ENCODE data around the gene LCE4A.
"Not testable (repeated sequence)": the region's sequence is repeated elsewhere in the genome, so short reads cannot be mapped to it uniquely, and the experiment has no call there.

Gene LCE4A

DNA sequence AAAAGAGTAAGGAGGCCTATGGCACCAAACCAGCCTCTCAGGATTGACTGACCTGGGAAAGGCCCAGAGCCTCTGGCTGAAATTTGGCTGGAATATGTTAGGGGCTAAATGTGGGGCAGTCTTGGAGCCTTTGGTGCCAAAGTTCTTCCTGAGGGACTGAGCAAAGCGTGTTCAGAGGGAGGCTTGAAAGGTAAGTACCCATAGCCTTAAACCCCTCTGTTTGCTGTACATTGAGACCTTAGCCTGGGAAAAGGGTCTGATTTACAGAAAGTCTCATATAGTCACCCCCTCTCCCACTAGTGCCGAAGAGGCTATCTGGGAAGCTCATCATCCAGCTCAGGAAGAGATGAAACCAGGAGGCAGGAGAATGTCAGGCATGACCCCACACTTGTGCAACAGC is at the start of gene LCE4A:
LCE4A (plus strand) TSS at position 301 of the 400 bp plus-strand sequence. CDS start 916 bp downstream, outside the sequence.
- no peak for DNase-seq (ENCODE audit: low read depth)

DNA sequence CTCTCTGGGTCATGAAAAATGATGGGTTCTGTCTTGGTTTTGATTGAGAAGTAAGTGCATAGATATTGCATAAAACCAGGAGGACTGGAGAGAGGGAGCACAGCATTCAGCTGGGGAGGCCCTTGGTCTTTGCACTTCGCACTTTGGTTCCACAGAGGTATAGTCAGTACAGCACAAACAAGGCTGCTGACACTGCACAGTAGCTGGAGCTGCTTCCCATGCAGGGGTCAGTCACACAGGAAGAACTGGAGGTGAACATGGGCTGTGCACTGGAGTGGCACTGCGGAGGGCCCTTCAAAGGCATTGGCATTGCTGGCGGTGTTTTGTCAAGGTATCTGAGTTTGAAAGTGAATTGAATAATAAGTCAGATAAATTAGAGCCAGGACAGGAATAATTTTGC is 49.3 kb upstream of the LCE4A start:
- no peak for DNase-seq (ENCODE audit: low read depth)

DNA sequence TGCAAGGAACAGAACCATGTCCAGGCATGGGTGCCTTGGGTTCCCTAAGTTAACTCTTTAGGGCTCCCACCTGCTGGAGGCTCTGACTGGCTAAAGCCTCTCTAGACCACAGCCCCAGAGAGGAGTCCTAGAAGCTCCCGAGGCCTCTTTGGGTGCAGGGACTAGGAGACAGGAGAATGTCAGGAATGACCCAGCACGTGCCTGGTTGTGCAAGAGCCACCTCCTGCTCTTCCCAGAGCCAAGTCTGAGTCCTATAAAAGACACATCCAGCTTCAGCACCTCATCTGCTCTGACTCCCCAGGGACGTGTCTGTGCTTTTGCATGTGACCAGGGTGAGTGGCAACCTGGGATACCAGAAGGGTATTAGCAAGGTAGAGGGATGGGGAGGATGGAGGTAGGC is 44.9 kb upstream of the LCE4A start, which contains the start of gene LCE2D:
LCE2D (plus strand) TSS at position 283 of the 400 bp plus-strand sequence. CDS start 726 bp downstream, outside the sequence.
- DNase-seq (ENCODE audit: low read depth) = no peak

DNA sequence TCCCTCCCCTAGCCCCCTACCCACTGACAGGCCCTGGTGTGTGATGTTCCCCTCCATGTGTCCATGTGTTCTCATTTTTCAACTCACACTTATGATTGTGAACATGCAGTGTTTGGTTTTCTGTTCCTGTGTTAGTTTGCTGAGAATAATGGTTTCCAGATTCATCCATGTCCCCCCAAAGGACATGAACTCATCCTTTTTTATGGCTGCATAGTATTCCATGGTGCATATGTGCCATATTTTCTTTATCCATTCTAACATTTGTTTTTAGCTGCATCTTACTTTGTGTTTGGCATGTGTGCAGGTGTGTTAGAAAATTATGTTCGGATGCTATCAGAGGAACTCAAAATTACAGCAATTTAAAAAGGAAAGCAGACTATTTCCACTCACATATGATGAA is 41.8 kb upstream of the LCE4A start:
- not testable (repeated sequence) for DNase-seq (ENCODE audit: low read depth)

DNA sequence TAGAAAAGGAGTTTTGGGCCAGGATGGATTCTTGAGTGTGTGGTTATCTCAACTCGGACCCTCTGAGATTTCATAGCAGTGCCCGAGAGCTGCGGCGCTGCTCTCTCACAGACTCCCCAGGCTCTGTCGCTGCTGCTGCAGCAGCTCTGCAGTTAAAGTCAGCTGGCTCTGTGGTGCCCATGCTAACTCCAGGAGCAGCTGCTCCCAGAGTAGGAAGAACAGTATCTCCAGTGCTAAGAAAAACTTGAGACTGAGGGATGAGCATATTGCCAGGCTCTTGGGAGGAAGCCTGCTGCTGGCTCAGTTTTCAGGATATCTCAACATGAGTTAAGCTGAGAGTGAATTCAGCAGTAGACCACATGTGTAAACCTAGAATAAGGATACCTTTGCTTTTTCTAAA is 40.3 kb upstream of the LCE4A start:
- DNase-seq (ENCODE audit: low read depth) = no peak

DNA sequence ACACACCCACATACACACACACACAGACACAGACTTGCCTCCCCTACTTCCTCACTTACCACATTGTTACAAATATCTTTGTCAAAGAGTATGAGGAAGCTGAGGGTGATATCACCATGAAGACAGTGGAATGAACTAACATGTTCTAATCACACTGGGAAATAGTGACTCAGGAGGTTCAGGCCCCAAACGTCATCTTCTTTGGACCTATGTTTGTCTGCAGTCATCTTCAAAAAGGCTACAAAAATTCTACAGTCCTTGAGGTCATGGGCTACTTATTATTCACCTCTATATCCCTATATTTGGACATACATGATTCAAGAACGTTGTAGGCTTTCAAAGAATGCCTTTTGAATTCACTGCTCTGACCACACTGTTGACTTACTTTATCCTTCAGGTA is 34.9 kb upstream of the LCE4A start:
- DNase-seq (ENCODE audit: low read depth) = no peak

DNA sequence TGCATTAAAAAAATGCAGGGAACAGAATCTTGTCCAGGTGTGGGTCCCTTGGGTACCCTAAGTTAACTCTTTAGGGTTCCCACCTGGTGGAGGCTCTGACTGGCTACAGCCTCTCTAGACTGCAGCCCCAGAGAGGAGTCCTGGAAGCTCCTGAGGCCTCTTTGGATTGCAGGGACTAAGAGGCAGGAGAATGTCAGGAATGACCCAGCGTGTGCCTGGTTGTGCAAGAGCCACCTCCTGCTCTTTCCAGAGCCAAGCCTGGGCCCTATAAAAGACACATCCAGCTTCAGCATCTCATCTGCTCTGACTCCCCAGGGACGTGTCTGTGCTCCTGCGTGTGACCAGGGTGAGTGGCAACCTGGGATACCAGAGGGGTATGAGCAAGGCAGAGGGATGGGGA is 33.0 kb upstream of the LCE4A start, which contains the start of gene LCE2C:
LCE2C (plus strand) TSS at position 297 of the 400 bp plus-strand sequence. CDS start 737 bp downstream, outside the sequence.
- not testable (repeated sequence) for DNase-seq (ENCODE audit: low read depth)

GRCh38 chr1:152679459-152679858 is 28.5 kb upstream of the LCE4A start:
- no peak for DNase-seq (ENCODE audit: low read depth)

GRCh38 chr1:152681616-152682015 is 26.3 kb upstream of the LCE4A start:
- no peak for DNase-seq (ENCODE audit: low read depth)

DNA sequence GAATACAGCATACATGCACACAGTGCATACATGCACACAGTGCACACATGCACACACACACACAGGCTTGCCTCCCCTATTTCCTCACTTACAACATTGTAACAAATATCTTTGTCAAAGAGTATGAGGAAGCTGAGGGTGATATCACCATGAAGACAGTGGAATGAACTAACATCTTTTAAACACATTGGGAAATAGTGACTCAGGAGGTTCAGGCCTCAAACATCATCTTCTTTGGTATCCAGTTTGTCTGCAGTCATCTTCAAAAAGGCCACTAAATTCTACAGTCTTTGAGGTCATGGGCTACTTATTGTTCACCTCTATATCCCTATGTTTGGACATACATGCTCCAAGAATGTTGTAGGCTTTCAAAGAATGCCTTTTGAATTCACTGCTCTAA is 24.1 kb upstream of the LCE4A start:
- no peak for DNase-seq (ENCODE audit: low read depth)

DNA sequence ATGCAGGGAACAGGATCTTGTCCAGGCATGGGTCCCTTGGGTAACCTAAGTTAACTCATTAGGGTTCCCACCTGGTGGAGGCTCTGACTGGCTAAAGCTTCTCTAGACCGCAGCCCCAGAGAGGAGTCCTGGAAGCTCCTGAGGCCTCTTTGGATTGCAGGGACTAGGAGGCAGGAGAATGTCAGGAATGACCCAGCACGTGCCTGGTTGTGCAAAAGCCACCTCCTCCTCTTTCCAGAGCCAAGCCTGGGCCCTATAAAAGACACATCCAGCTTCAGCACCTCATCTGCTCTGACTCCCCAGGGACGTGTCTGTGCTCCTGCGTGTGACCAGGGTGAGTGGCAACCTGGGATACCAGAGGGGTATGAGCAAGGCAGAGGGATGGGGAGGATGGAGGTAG is 22.1 kb upstream of the LCE4A start, which contains the start of gene LCE2B:
LCE2B (plus strand) TSS at position 301 of the 400 bp plus-strand sequence. CDS start 721 bp downstream, outside the sequence.
- DNase-seq (ENCODE audit: low read depth) = not testable (repeated sequence)

DNA sequence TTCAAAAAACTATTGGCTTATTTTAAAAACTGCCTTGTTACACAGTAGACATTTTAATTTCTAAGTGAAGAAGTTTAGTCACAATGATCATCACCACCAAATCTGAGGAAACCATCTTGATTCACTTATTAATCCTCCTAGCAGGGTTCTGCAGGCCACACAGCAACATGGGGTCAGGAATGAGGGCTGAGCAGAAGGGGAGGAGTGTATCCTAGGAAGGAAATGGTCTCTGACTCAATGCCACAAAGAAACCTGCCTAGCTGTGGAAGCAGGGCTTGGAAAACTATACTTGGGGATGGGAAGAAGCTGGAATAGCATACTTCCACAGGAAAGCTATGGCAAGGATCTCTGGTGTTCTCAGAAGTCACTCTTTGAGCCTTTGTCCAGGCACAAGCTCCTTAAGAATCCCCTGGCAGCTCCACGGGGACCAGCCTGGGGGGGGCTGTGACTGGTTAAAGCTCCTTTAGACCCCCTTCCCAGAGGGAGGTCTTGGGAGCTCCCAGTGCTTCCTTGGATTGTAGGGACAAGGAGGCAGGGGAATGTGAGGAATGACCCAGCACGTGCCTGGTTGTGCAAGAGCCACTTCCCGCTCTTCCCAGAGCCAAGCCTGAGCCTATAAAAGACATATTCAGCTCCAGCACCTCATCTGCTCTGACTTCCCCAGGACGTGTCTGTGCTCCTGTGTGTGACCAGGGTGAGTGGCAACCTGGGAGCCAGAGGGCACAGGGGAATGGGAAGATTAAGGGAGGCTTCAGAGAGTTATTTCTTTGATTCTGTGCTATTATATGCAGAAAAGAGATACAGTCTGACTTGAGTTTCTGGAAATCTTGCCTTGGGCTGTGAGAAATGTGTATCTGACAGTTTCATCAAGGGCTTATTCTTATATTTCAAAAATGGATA is 10.0 kb upstream of the LCE4A start, which contains the start of gene LCE2A:
LCE2A (plus strand) TSS at position 645 of the 900 bp plus-strand sequence. CDS start 557 bp downstream, outside the sequence.
- no peak for DNase-seq (ENCODE audit: low read depth)

DNA sequence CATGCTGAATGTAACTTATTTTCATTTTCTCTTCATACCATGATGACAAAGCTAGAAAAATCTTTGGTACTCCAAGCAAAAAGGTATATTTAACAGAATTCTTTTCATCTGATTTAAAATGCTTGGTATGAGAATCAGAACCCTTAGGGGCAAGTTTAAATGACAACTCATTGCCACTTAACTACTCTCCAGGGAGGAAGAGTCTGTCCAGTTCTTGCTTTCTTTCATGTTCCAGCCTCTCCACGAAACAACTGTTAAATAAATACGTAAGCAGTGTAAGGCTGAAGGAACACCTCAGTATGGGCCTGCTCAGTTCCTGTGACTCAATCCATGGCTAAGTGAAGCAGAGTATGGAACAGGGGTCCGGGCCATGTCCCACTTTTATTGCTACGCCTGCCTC is 8.2 kb upstream of the LCE4A start:
- no peak for DNase-seq (ENCODE audit: low read depth)

- DNase-seq (ENCODE audit: low read depth) = no peak
Observed at GRCh38 chr1:152718238-152718637, 10.3 kb downstream of the LCE4A start.

GRCh38 chr1:152725261-152725660 is 17.3 kb downstream of the LCE4A start:
- no peak for DNase-seq (ENCODE audit: low read depth)

DNA sequence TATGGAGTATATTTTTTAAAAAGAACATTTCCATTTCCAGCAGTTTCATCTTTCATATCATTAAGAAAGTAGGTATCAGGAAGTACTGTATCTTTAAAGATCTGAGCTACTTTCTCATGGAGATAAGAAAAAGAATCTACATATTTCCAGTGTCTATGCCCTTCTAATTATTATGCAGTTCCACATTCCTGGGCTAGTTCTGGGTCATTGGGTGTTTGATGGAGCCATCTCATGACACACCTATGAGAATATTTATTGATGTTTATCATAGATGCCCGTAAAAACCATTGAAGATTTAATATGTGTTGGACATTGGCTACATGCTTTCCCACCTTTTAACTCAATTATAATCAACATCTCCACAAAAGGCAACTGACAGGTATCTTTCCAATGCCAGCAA is 21.0 kb downstream of the LCE4A start:
- DNase-seq (ENCODE audit: low read depth) = no peak

- no peak for DNase-seq (ENCODE audit: low read depth)
Observed at GRCh38 chr1:152735648-152736047, 27.7 kb downstream of the LCE4A start.

DNA sequence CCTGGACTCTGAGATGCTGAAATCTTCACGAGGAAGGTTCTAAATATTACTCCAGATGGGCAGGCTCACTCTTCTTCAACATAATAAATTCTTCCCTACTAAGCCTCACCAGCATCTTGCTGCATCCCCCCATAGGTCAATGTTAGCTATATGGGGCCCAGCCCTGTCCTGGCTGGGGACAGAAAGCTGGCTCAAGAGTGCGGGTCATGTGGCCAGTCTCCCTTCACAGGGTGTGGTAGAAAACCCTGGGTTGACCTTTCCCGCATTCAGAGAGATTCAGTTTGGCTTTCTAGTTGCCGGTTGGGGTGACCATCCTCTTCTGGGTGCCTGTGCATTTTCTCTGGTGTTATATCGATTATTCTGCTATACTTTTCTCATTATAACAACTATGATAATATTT is 30.0 kb downstream of the LCE4A start:
- no peak for DNase-seq (ENCODE audit: low read depth)

GRCh38 chr1:152739841-152740240 is 31.9 kb downstream of the LCE4A start:
- no peak for DNase-seq (ENCODE audit: low read depth)

- no peak for DNase-seq (ENCODE audit: low read depth)
Observed at GRCh38 chr1:152741656-152742055, 33.7 kb downstream of the LCE4A start.

DNA sequence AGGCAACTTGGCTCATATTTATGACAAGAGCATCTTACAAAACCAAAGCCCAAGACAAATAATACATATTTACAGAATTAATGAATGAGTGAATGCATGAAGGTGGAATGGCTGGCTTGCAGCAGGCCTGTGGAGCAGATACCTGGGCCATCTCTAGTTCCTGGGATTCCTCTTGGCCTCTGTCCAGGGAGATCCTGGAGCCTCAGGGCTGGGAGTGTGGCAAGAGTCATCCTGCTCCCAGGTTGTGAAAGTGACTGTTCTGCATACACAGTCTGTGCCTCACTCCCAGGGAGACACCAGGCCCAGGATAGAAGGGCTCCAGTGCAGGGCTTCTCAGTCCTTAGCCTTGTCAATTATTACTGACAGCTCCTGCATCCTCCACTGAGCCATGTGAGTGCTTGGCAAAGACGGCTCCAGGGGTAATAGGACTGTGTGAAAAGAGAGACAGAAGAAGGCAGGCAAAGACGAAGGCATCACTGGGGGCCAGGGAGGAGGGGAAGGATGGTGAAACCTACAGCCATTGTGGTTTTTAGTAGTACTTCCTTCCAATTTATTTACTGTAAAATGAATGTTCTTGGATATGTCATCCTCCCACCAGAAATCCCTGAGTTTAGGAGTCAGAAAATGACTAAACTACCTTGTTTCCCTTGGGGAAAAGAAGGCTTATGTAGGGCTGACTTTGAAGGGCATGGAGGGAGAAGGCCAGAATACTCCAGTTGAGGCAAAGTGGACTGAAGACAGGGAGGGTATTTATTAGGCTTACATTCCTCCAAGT is 35.6 kb downstream of the LCE4A start:
- no peak for DNase-seq (ENCODE audit: low read depth)

GRCh38 chr1:152745289-152745704 is 37.3 kb downstream of the LCE4A start:
- no peak for DNase-seq (ENCODE audit: low read depth)

Data from GM04504 (cell line).